Adrenal gland (tissue), 12 donors: ENCODE data around the gene ANKRD18B. TPM values are rescaled to one million over a fixed set of nuclear protein-coding genes. Genes with fewer than 3 reads are reported as not detected.
"Not testable (repeated sequence)": the region's sequence is repeated elsewhere in the genome, so short reads cannot be mapped to it uniquely, and the experiment has no call there.

ENCODE experiments used
- DNase-seq, 7 donors: peaks; one replicate each; pipeline ENCODE4 v3.0.0-alpha.2; 2019 to 2020
- H3K27ac ChIP-seq, 5 donors: fragments of 200-600 bp; sonication (generic) in 4 of 5; 1 replicate in 3 of 5; 2 replicates in 2 of 5; pipeline versions ENCODE4 v1.5.1 to v1.8.0; 2016 to 2020; ENCODE audit warnings: mild to moderate bottlenecking in 1 of 5
- H3K27me3 ChIP-seq: fragments of 200-600 bp; 2 replicates; pipeline ENCODE4 v1.8.0; 2021
- H3K36me3 ChIP-seq, 2 donors: fragments of 200-600 bp; replicated peaks in 1 of 2; 1 replicate in 1 of 2; 2 replicates in 1 of 2; pipeline versions ENCODE4 v1.5.1 to v1.8.0; 2018 to 2022
- H3K4me1 ChIP-seq, 2 donors: fragments of 200-600 bp; replicated peaks in 1 of 2; 1 replicate in 1 of 2; 2 replicates in 1 of 2; pipeline versions ENCODE4 v1.5.1 to v1.8.0; 2018 to 2021
- H3K4me3 ChIP-seq, 4 donors: fragments of 200-600 bp; sonication (generic) in 3 of 4; one replicate each; pipeline ENCODE4 v1.5.1; 2016 to 2018
- H3K9me3 ChIP-seq, 3 donors: fragments of 200-600 bp; sonication (generic) in 1 of 3; replicated peaks in 1 of 3; 1 replicate in 2 of 3; 2 replicates in 1 of 3; pipeline versions ENCODE4 v1.5.1 to v1.8.0; 2016 to 2021
- POLR2A ChIP-seq, 2 donors: fragments of 450-650 bp; IDR thresholded peaks; one replicate each; pipeline ENCODE4 v1.6.1; 2017; ENCODE audit warnings: antibody characterized with exemption in 2 of 2, mild to moderate bottlenecking in 2 of 2, moderate library complexity in 1 of 2
- WGBS, 4 donors: extraction: QIAGEN DNeasy Blood & Tissue Kit in 2 of 4; methylation state at CpG; one replicate each; pipeline versions ENCODE4 v1.1.5 to v1.1.7; 2013 to 2017; 5-methylcytosine and 5-hydroxymethylcytosine counted together
- intact Hi-C, 2 donors: fragments of 100-400 bp; cut with DNase I; formaldehyde crosslinking; loops; one replicate each; pipeline versions ENCODE4 v1.14.1 to v1.15.0; 2022 to 2023
- polyA plus RNA-seq, 3 donors: library from polyadenylated mRNA; stranded (reverse); fragments of 200-250 nt in 2 of 3; fragments of 350-450 nt in 1 of 3; fragmentation: Illumina TruSeq in 1 of 3; extraction: RNeasy Lipid Tissue Mini Kit (QIAGEN cat#74804) in 1 of 3; gene quantifications; one replicate each; pipeline ENCODE4 v1.2.3, GENCODE V29; 2013 to 2014
- total RNA-seq, 9 donors: library from RNA; depleted of rRNA in 4 of 9; stranded (reverse); fragments of >200 nt in 4 of 9; fragments of 120-200 nt in 1 of 9; fragmentation: NEBNext Ultra II Directional in 1 of 9; extraction: Animal tissue kit (Norgen Biotek cat#: 25700) in 1 of 9; gene quantifications; one replicate each; pipeline versions ENCODE4 v1.1.0 to v1.2.4, GENCODE V29; 2013 to 2023
- TF ChIP-seq, protein P1 (sequence below), 6 experiments: fragments of 450-650 bp in 4 of 6; fragments of 200-600 bp in 2 of 6; sonication (generic) in 1 of 6; IDR thresholded peaks; 1 replicate in 5 of 6; 2 replicates in 1 of 6; pipeline versions ENCODE4 v1.5.1 to v1.8.0; 2016 to 2021; ENCODE audit warnings: antibody characterized with exemption in 6 of 6, mild to moderate bottlenecking in 2 of 6, moderate library complexity in 1 of 6
- donor health status: healthy with polysubstance abuse.
- donor health status: Bipolar disorder and iron deficiency.
- donor health status: DM: yes; HTN: yes; CAD: no.
- donor health status: DM: no; HTN: no; CAD: no.
- donor health status: DM: no; HTN: no; CAD: no.
- donor health status: DM: yes; HTN: yes; CAD: no.

The ANKRD18B gene
- total and polyA plus RNA-seq, 12 donors, result under 0.01 TPM; not detected in 11

DNA sequence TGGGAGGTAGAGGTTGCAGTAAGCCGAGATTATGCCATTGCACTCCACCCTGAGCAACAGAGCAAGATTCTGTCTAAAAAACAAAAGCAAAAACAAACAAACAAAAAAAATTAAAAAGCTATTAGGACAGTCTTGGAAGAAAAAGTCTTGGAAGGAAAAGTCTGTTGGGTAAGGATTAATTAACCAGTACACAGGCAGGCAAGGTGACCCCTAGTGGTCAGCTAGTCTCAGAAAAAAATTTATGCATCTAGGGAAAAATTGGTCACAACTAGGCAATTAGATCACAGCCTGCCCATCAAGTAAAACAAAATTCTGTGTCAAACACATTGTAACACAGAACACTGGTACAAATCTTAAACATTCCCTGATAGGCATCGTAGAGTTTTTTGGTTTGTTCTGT is 6.7 kb upstream of the ANKRD18B start:
- no peak for TF ChIP-seq POLR2A (IDR thresholded peaks at IDR 0.05)
- TF ChIP-seq, protein P1, sequence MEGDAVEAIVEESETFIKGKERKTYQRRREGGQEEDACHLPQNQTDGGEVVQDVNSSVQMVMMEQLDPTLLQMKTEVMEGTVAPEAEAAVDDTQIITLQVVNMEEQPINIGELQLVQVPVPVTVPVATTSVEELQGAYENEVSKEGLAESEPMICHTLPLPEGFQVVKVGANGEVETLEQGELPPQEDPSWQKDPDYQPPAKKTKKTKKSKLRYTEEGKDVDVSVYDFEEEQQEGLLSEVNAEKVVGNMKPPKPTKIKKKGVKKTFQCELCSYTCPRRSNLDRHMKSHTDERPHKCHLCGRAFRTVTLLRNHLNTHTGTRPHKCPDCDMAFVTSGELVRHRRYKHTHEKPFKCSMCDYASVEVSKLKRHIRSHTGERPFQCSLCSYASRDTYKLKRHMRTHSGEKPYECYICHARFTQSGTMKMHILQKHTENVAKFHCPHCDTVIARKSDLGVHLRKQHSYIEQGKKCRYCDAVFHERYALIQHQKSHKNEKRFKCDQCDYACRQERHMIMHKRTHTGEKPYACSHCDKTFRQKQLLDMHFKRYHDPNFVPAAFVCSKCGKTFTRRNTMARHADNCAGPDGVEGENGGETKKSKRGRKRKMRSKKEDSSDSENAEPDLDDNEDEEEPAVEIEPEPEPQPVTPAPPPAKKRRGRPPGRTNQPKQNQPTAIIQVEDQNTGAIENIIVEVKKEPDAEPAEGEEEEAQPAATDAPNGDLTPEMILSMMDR (IDR thresholded peaks at IDR 0.05), result peak; percentile 39 to 64 (median 50)
- peak in 1 of 7 donors; percentile 35 for DNase-seq
- no peaks in the 10 kb centered on the region for H3K36me3 ChIP-seq
- H3K27me3 ChIP-seq, result peaks cover 12% of the 10 kb centered on the region
- WGBS, 4 donors, result 59 to 73% (median 68%) methylated on average over 2 of the region's 2 CpGs
- H3K9me3 ChIP-seq, result no peaks in the 10 kb centered on the region
- no peak overlapping the region for H3K4me3 ChIP-seq
- H3K27ac ChIP-seq, result no peak overlapping the region
- intact Hi-C loops, result no loop called here
- H3K4me1 ChIP-seq, result no peaks in the 10 kb centered on the region

DNA sequence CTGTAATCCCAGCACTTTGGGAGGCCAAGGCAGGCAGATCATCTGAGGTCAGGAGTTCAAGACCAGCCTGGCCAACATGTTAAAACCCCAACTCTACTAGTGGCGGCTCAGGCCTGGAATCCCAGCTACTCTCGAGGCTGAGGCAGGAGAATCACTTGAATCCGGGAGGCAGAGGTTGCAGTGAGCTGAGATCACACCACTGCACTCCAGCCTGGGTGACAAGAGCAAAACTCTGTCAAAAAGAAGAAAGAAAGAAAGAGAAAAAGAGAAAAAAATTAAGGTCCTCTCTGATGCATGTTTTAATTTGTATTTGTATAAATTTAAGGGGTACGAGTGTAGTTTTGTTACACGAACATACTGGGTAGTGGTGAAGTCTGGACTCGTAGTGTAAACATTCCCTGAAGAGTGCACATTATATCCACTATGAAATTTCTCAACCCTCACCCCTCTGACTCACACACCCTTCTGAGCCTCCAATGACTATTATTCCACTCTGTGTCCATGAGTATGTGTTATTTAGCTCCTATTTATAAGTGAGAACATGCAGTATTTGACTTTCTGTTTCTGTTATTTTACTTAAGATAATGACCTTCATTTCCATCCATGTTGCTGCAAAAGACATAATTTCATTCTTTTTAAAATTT is 6.0 kb upstream of the ANKRD18B start:
- H3K36me3 ChIP-seq, H3K9me3 ChIP-seq, H3K4me1 ChIP-seq, intact Hi-C loops, H3K4me3 ChIP-seq, DNase-seq, H3K27ac ChIP-seq: not testable (repeated sequence)
- H3K27me3 ChIP-seq, result peaks cover 12% of the 10 kb centered on the region
- 37 to 48% (median 41%) methylated on average over 6 of the region's 6 CpGs for WGBS, 4 donors

DNA sequence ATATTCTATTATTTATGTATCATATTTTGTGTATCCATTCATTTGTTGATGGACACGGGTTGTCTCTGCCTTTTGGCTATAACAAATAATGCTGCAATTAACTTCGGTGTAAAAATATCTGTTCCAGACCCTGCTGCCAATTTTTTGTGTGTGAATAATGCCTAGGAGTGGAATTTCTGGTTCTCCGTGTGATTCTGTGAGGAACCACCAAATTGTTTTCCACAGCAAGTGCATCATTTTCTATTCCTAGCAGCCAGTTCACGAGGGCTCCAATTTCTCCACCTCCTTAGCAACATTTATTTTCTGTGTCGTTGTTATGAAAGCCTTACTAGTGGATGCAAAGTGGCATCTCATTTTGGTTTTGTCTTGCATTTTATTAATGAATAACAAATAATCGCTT is 2.2 kb upstream of the ANKRD18B start:
- 60 to 87% (median 77%) methylated on average over 6 of the region's 6 CpGs for WGBS, 4 donors
- H3K27me3 ChIP-seq, result peaks cover 45% of the 10 kb centered on the region
- intact Hi-C loops, DNase-seq, H3K9me3 ChIP-seq, H3K27ac ChIP-seq, H3K36me3 ChIP-seq, H3K4me1 ChIP-seq, H3K4me3 ChIP-seq: not testable (repeated sequence)

DNA sequence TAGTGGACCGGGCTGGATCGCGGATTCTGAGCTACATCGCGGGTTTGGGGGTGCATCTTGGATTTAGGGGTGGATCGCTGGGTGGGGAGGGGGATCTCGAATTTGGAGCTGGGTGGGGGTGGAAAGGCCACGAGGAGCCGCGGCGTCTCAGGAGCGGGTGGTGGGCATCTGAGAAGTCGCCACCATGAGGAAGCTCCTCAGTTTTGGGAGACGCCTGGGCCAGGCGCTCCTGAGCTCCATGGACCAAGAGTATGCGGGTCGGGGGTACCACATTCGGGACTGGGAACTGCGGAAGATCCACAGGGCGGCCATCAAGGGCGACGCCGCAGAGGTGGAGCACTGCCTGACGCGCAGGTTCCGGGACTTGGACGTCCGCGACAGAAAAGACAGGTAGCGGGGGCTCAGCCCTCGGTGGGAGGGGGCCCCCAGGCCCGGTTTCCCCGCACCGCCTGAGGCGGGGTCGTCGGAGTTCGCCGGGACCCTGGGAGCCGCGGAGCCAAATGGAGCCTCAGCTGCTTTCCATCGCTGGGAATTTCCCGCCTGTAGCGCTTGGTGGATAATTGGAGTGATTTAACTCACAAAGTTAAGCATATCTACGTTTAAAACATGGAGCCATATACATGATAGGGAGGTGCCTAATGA is 376 bp downstream of the ANKRD18B start:
- Histone ChIP-seq H3K4me1 (peaks cover 4 to 9% of the 10 kb centered on the region in 2 donors), H3K27me3 (peaks cover 56% of the 10 kb centered on the region), H3K9me3 (no peaks in the 10 kb centered on the region), H3K4me3 (peak overlapping the region in 1 of 4 donors; percentile 40), H3K27ac (no peak overlapping the region), H3K36me3 (no peaks in the 10 kb centered on the region)
- no peak for DNase-seq
- intact Hi-C loops, result no loop called here
- TF ChIP-seq, protein P1 (IDR thresholded peaks at IDR 0.05), result no peak
- TF ChIP-seq POLR2A (IDR thresholded peaks at IDR 0.05), result no peak
- WGBS, 4 donors, result 3 to 5% (median 4%) methylated on average over 17 to 45 of the region's 45 CpGs

DNA sequence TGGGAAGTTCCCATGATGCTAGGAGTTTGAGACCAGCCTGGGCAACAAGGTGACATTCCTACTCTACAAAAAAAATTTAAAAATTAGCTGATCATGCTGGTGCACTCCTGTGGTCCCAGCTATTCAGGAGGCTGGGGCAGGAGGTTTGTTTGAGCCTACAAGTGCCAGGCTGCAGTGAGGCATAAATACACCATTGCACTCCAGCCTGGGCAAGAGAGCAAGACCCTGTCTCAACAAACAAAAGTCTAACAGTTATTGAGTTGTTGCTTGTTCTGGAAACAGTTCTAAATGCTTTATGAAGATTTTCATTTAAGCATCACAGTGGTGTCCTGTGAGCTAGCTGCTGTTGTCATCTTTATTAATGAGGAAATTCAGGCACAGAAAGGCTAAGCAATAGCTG is 4.0 kb downstream of the ANKRD18B start:
- H3K4me1 ChIP-seq, H3K27ac ChIP-seq, H3K4me3 ChIP-seq, H3K9me3 ChIP-seq, intact Hi-C loops, H3K36me3 ChIP-seq, DNase-seq: not testable (repeated sequence)
- peaks cover 52% of the 10 kb centered on the region for H3K27me3 ChIP-seq

DNA sequence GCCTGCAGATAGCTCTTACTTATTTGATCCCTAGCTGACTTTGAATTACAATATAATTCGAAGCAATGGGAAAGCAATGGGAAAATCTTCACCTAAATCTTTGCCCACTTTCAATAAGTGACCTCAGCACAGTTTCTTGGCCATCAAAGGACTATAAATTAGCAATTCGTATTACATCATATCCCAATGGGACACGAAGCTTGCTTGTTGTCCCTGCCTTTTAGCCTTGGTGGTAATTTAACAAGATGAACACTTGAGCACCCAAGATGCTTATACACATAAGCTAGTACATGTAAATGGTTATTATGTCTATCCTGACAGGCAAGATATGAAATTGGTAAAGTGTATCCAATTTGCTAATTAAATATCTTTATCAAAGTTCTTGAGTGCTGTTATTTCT is 9.9 kb downstream of the ANKRD18B start:
- 32 to 52% (median 47%) methylated on average over 3 of the region's 3 CpGs for WGBS, 4 donors
- H3K4me3 ChIP-seq, H3K9me3 ChIP-seq, H3K4me1 ChIP-seq, H3K36me3 ChIP-seq, H3K27ac ChIP-seq, intact Hi-C loops, DNase-seq, H3K27me3 ChIP-seq: not testable (repeated sequence)
